HepG2 (cell line): ENCODE measurements around the gene ATP9B. TPM values are rescaled to one million over a fixed set of nuclear protein-coding genes. Genes with fewer than 3 reads are reported as not detected.

Experiments
- ATAC-seq: fragments of 200-7000 bp; cut with Tn5 transposase; 3 replicates; pipeline ENCODE4 v1.9.1; 2020; ENCODE audit warnings: mild to moderate bottlenecking, moderate library complexity
- BruUV-seq: library from RNA; stranded (reverse); fragments of 400-500 nt; replicated peaks from 2 replicates; lab custom pipeline; 2021; lab: Mats Ljungman, UMichigan
- CTCF ChIA-PET: fragments of 300-600 bp; formaldehyde crosslinking; extraction: SDS; loops from one replicate; lab custom pipeline; 2021; ENCODE audit warnings: low total read pairs, inconsistent platforms, low intra/inter-chr PET ratio; lab: Yijun Ruan, JAX
- POLR2A ChIA-PET: fragments of 350-600 bp; sonication (Branson Sonifier 250); formaldehyde crosslinking; loops from one replicate; lab custom pipeline; 2020; ENCODE audit warnings: antibody characterized with exemption, inconsistent platforms; lab: Yijun Ruan, JAX
- DNase-seq: peaks from one replicate; pipeline ENCODE4 v3.0.0-alpha.2; 2015; ENCODE audit warnings: low spot score
- FAIRE-seq: peaks from 3 replicates; lab custom pipeline; 2011; peaks lifted over from hg19 to GRCh38; lab: Jason Lieb, UNC
- H2AFZ ChIP-seq: one replicate; pipeline ENCODE4 v1.6.1; 2011; ENCODE audit warnings: low read length, inconsistent platforms
- H3K27ac ChIP-seq: fragments of 300-600 bp; 3 replicates; pipeline ENCODE4 v1.8.0; 2011; ENCODE audit warnings: mixed run types, mild to moderate bottlenecking, mixed read lengths, low read length, inconsistent platforms; ENCODE audit not compliant: insufficient read depth; ENCODE audit errors: extremely low read length
- H3K27me3 ChIP-seq, 2 experiments: fragments of 200-600 bp in 1 of 2; 2 replicates in 1 of 2; 3 replicates in 1 of 2; pipeline versions ENCODE4 v1.6.0 to v1.8.0; 2011; ENCODE audit warnings: low read length in 2 of 2, mild to moderate bottlenecking in 2 of 2, moderate library complexity in 2 of 2, inconsistent platforms in 1 of 2; ENCODE audit not compliant: insufficient read depth in 2 of 2, control insufficient read depth in 1 of 2
- H3K36me3 ChIP-seq, 2 experiments: fragments of 200-600 bp in 1 of 2; replicated peaks in 1 of 2; 2 replicates in 1 of 2; 3 replicates in 1 of 2; pipeline versions ENCODE4 v1.5.1 to v1.8.0; 2011; ENCODE audit warnings: low read length in 2 of 2, inconsistent platforms in 1 of 2; ENCODE audit not compliant: insufficient read depth in 2 of 2, control insufficient read depth in 1 of 2
- H3K4me1 ChIP-seq: 2 replicates; pipeline ENCODE4 v1.5.1; 2012; ENCODE audit warnings: low read length, inconsistent platforms; ENCODE audit not compliant: insufficient read depth
- H3K4me2 ChIP-seq: 2 replicates; pipeline ENCODE4 v1.6.0; 2011; ENCODE audit warnings: low read depth, low read length, inconsistent platforms
- H3K4me3 ChIP-seq, 3 experiments: fragments of 200-600 bp in 1 of 3; sonication (generic), shearing (Covaris generic) in 1 of 3; replicated peaks in 1 of 3; 2 replicates each; pipeline ENCODE4 v1.5.1; 2011 to 2016; ENCODE audit warnings: low read length in 3 of 3, inconsistent platforms in 2 of 3, low read depth in 2 of 3, mild to moderate bottlenecking in 2 of 3, control low read depth in 1 of 3, mixed read lengths in 1 of 3; ENCODE audit not compliant: insufficient read depth in 1 of 3
- H3K79me2 ChIP-seq: one replicate; pipeline ENCODE4 v1.6.1; 2011; ENCODE audit warnings: low read length, inconsistent platforms; ENCODE audit not compliant: insufficient read depth
- H3K9ac ChIP-seq: 2 replicates; pipeline ENCODE4 v1.6.0; 2011; ENCODE audit warnings: mild to moderate bottlenecking, low read depth, low read length, inconsistent platforms; ENCODE audit not compliant: insufficient read depth
- H3K9me3 ChIP-seq: 2 replicates; pipeline ENCODE4 v1.5.1; 2012; ENCODE audit warnings: mild to moderate bottlenecking, low read length
- H4K20me1 ChIP-seq: 2 replicates; pipeline ENCODE4 v1.6.0; 2011; ENCODE audit warnings: inconsistent platforms, mild to moderate bottlenecking, low read length, moderate library complexity; ENCODE audit not compliant: insufficient read depth
- FOXO4 ChIP-seq: sonication (generic); formaldehyde crosslinking; conservative IDR thresholded peaks from 2 replicates; pipeline ENCODE4 v1.8.1; 2023; ENCODE audit warnings: missing genetic modification reagents
- GATAD2A ChIP-seq: IDR thresholded peaks from 2 replicates; pipeline ENCODE4 v1.6.1; 2016
- HCFC1 ChIP-seq: fragments of 150-350 bp; IDR thresholded peaks from 2 replicates; pipeline ENCODE4 v1.6.1; 2014; ENCODE audit warnings: low read depth, low read length
- HNF1A ChIP-seq, 2 experiments: sonication (generic) in 1 of 2; formaldehyde crosslinking in 1 of 2; IDR thresholded peaks; 2 replicates each; pipeline versions ENCODE4 v1.4.0 to v1.6.1; 2016 to 2020; ENCODE audit warnings: borderline replicate concordance in 1 of 2, low read depth in 1 of 2, mild to moderate bottlenecking in 1 of 2, missing genetic modification reagents in 1 of 2
- KDM5B ChIP-seq: sonication (generic); formaldehyde crosslinking; IDR thresholded peaks from 2 replicates; pipeline ENCODE4 v1.4.0; 2020; ENCODE audit warnings: missing genetic modification reagents, mild to moderate bottlenecking, borderline replicate concordance
- MIER2 ChIP-seq: IDR thresholded peaks from 2 replicates; pipeline ENCODE4 v1.6.1; 2016; ENCODE audit warnings: missing biosample characterization, missing genetic modification reagents
- NR2F6 ChIP-seq, 2 experiments: IDR thresholded peaks; 2 replicates each; pipeline ENCODE4 v1.6.1; 2016; ENCODE audit warnings: antibody characterized with exemption in 1 of 2, mild to moderate bottlenecking in 1 of 2
- SMAD3 ChIP-seq: sonication (generic); formaldehyde crosslinking; IDR thresholded peaks from 2 replicates; pipeline ENCODE4 v1.4.0; 2020; ENCODE audit warnings: missing genetic modification reagents
- TEAD2 ChIP-seq: sonication (generic); formaldehyde crosslinking; IDR thresholded peaks from 2 replicates; pipeline ENCODE4 v1.9.0; 2021; ENCODE audit warnings: missing genetic modification reagents
- WIZ ChIP-seq: sonication (generic); formaldehyde crosslinking; IDR thresholded peaks from 2 replicates; pipeline ENCODE4 v1.5.1; 2020; ENCODE audit warnings: mild to moderate bottlenecking, missing genetic modification reagents
- ZGPAT ChIP-seq: IDR thresholded peaks from 2 replicates; pipeline ENCODE4 v1.6.1; 2016; ENCODE audit warnings: mild to moderate bottlenecking
- ZNF292 ChIP-seq: sonication (generic); formaldehyde crosslinking; IDR thresholded peaks from 2 replicates; pipeline ENCODE4 v1.8.1; 2022; ENCODE audit warnings: mild to moderate bottlenecking, low read depth, missing genetic modification reagents, borderline replicate concordance
- ZNF460 ChIP-seq: sonication (generic); formaldehyde crosslinking; IDR thresholded peaks from 2 replicates; pipeline ENCODE4 v1.5.1; 2020; ENCODE audit warnings: missing genetic modification reagents, mild to moderate bottlenecking, borderline replicate concordance
- ZNF557 ChIP-seq: sonication (generic); formaldehyde crosslinking; IDR thresholded peaks from 2 replicates; pipeline ENCODE4 v1.4.0; 2020; ENCODE audit warnings: missing genetic modification reagents
- ZNF841 ChIP-seq: sonication (generic); formaldehyde crosslinking; IDR thresholded peaks from 2 replicates; pipeline ENCODE4 v1.8.1; 2023; ENCODE audit warnings: missing genetic modification reagents, borderline replicate concordance
- WGBS: methylation state at CpG from one replicate; pipeline ENCODE4 v1.1.6; 2017; ENCODE audit warnings: low lambda C conversion rate; 5-methylcytosine and 5-hydroxymethylcytosine counted together
- in situ Hi-C: cut with HindIII; loops from 2 replicates; pipeline ENCODE4 v1.10.0; 2017; ENCODE audit warnings: low pct_unique_long_range_greater_than_20kb; ENCODE audit not compliant: extremely low pct_ligation_motif_present
- intact Hi-C: fragments of 100-400 bp; cut with micrococcal nuclease; formaldehyde crosslinking; loops from one replicate; pipeline ENCODE4 v1.10.0; 2022; ENCODE audit not compliant: unreplicated experiment
- polyA plus RNA-seq, 8 experiments: library from polyadenylated mRNA; depleted of rRNA in 3 of 8; stranded (reverse) in 7 of 8; unstranded in 1 of 8; fragments of >200 nt; fragmentation: Illumina TruSeq in 4 of 8; extraction: Trizol in 4 of 8; gene quantifications; 2 replicates each; pipeline versions ENCODE4 v1.2.1 to v1.2.3, GENCODE V29; 2011 to 2016; ENCODE audit warnings: low read depth in 4 of 8, missing spikeins in 1 of 8, mixed read lengths in 1 of 8; ENCODE audit not compliant: insufficient read depth in 1 of 8
- total RNA-seq, 5 experiments: library from RNA; depleted of rRNA; stranded (reverse); fragments of >200 nt; fragmentation: Illumina TruSeq; extraction: Trizol; gene quantifications; 2 replicates each; pipeline ENCODE4 v1.2.3, GENCODE V29; 2016; ENCODE audit warnings: low read depth in 1 of 5
- TF ChIP-seq, protein P1 (sequence below): sonication (generic); formaldehyde crosslinking; IDR thresholded peaks from 2 replicates; pipeline ENCODE4 v1.4.0; 2020; ENCODE audit warnings: missing genetic modification reagents, low read depth, mild to moderate bottlenecking, borderline replicate concordance
- TF ChIP-seq, protein P2 (sequence below): sonication (generic); formaldehyde crosslinking; IDR thresholded peaks from 2 replicates; pipeline ENCODE4 v1.8.0; 2022; ENCODE audit warnings: mild to moderate bottlenecking, missing genetic modification reagents, moderate library complexity

The ATP9B gene
- total and polyA plus RNA-seq, 2 of the 13 experiments (the other 11 are each of a cell fraction or from before 2014, with no cell fraction given) = 10.8 to 11.3 TPM

DNA sequence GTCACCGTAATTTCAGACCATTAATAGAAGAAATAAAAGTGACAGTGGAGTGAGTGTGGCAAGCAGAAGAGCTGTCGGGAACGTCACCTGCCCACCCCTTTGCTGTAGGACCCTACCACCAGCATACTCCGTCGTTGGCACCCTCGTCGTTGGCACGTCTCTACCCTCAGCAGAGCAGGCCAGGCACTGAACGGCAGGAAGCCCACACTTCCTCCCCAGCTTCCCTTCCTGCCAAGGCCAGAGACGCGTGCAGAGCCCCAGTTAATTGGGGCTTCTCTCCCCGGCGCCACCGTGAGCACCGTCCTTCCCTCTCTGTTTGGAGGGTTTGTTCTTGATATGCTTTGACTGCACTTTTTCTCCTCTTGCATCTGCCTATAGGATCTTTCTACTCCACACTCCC, 299.5 kb downstream of the ATP9B start:
- Histone ChIP-seq H3K4me2 (no peak overlapping the region), H3K79me2 (no peaks in the 10 kb centered on the region), H3K9me3 (no peaks in the 10 kb centered on the region), H3K27me3 (no peaks in the 10 kb centered on the region), H3K36me3 (no peaks in the 10 kb centered on the region; a peak in 3 of 5 replicates), H4K20me1 (no peaks in the 10 kb centered on the region), H2AFZ (no peak overlapping the region), H3K4me1 (no peaks in the 10 kb centered on the region), H3K4me3 (no peak overlapping the region), H3K9ac (no peak overlapping the region), H3K27ac (no peak overlapping the region)
- FAIRE-seq (no peak), DNase-seq (no peak), ATAC-seq (no peak)
- intact Hi-C loops = no loop called here
- in situ Hi-C loops = no loop called here
- BruUV-seq = no TSS peak
- 96% methylated on average over 15 of the region's 15 CpGs for WGBS
- POLR2A ChIA-PET = no interaction called here
- CTCF ChIA-PET = no interaction called here
- TF ChIP-seq ZGPAT (CRISPR knock-in tag) = no peak
- TF ChIP-seq ZNF292 (CRISPR knock-in tag) = no peak
- TF ChIP-seq, protein P1, sequence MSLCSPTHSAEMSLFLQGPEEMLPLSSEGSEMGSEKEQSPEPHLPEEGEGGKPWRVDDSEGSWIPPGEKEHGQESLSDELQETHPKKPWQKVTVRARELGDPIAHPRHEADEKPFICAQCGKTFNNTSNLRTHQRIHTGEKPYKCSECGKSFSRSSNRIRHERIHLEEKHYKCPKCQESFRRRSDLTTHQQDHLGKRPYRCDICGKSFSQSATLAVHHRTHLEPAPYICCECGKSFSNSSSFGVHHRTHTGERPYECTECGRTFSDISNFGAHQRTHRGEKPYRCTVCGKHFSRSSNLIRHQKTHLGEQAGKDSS (CRISPR knock-in tag) = no peak
- TF ChIP-seq, protein P2, sequence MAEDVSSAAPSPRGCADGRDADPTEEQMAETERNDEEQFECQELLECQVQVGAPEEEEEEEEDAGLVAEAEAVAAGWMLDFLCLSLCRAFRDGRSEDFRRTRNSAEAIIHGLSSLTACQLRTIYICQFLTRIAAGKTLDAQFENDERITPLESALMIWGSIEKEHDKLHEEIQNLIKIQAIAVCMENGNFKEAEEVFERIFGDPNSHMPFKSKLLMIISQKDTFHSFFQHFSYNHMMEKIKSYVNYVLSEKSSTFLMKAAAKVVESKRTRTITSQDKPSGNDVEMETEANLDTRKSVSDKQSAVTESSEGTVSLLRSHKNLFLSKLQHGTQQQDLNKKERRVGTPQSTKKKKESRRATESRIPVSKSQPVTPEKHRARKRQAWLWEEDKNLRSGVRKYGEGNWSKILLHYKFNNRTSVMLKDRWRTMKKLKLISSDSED (CRISPR knock-in tag) = no peak
- no peak for TF ChIP-seq ZNF841
- TF ChIP-seq KDM5B (CRISPR knock-in tag) = no peak
- TF ChIP-seq FOXO4 (CRISPR knock-in tag) = no peak
- TF ChIP-seq TEAD2 (CRISPR knock-in tag) = no peak
- TF ChIP-seq GATAD2A = no peak
- TF ChIP-seq SMAD3 (CRISPR knock-in tag) = no peak
- no peak for TF ChIP-seq HCFC1
- TF ChIP-seq MIER2 = no peak
- TF ChIP-seq ZNF460 (CRISPR knock-in tag) = no peak
- TF ChIP-seq HNF1A (IDR thresholded peaks at IDR 0.05; ENCODE audit: low read depth) = no peak
- TF ChIP-seq HNF1A (CRISPR knock-in tag; IDR thresholded peaks at IDR 0.05; ENCODE audit: borderline replicate concordance) = no peak
- TF ChIP-seq WIZ (CRISPR knock-in tag) = no peak
- no peak for TF ChIP-seq ZNF557 (CRISPR knock-in tag)
- TF ChIP-seq NR2F6 (IDR thresholded peaks at IDR 0.05) = no peak
- TF ChIP-seq NR2F6 (CRISPR knock-in tag; IDR thresholded peaks at IDR 0.05) = no peak
